Measurements from ENCODE around the gene RIC8A. TPM values are rescaled to one million over a fixed set of nuclear protein-coding genes. Genes with fewer than 3 reads are reported as not detected.
A peak's percentile ranks its signal among the peaks of the same experiment; 100 is the strongest.
"Not testable (repeated sequence)": the region's sequence is repeated elsewhere in the genome, so short reads cannot be mapped to it uniquely, and the experiment has no call there.

Gene RIC8A
- total RNA-seq, 2 donors from 2014 or later = 77.1 to 92.6 TPM

- peaks cover 34% of the 10 kb centered on the region for H3K36me3 Mint-ChIP-seq (ENCODE audit: low read depth)
- H3K9me3 Mint-ChIP-seq = no peaks in the 10 kb centered on the region
- H3K27me3 Mint-ChIP-seq (ENCODE audit: insufficient read depth) = peaks cover 2% of the 10 kb centered on the region
- Histone ChIP-seq H3K9ac (ENCODE audit: extremely low read depth, low read length, poor library complexity, severe bottlenecking) (peak within 1 kb of the TSS; percentile 88), H3K27me3 (ENCODE audit: control insufficient read depth, insufficient read depth, low read length, poor library complexity, severe bottlenecking) (no peaks in the 10 kb centered on the region), H3K4me3 (ENCODE audit: low read length) (peak within 1 kb of the TSS; percentile 98), H3K9me3 (ENCODE audit: control insufficient read depth, low read length) (no peaks in the 10 kb centered on the region), H3K4me1 (ENCODE audit: control insufficient read depth, insufficient read depth, low read length) (peaks cover 3% of the 10 kb centered on the region), H3K36me3 (ENCODE audit: control insufficient read depth, insufficient read depth, low read length) (peaks cover 28% of the 10 kb centered on the region), H3K27ac (ENCODE audit: low read depth, low read length) (peak within 1 kb of the TSS; percentile 92)
- H3K4me1 Mint-ChIP-seq = peaks cover 4% of the 10 kb centered on the region
- H3K4me3 Mint-ChIP-seq = peak within 1 kb of the TSS; percentile 94
- no peak for TF ChIP-seq CTCF (conservative IDR thresholded peaks at IDR 0.05)
- peak within 1 kb of the TSS; percentile 96 for H3K27ac Mint-ChIP-seq
- 1% methylated on average over 30 to 62 of the region's 62 CpGs for WGBS, 2 experiments (ENCODE audit: insufficient coverage in 1 of 2, insufficient read length in 1 of 2)
- DNase-seq = peak; percentile 92
Measured at GRCh38 chr11:236774-237767, 29.6 kb downstream of the RIC8A start, which contains the start of gene PSMD13. Gene PSMD13 (plus strand): TSS chr11:236976. CDS start chr11:237050, 74 bp downstream.

DNA sequence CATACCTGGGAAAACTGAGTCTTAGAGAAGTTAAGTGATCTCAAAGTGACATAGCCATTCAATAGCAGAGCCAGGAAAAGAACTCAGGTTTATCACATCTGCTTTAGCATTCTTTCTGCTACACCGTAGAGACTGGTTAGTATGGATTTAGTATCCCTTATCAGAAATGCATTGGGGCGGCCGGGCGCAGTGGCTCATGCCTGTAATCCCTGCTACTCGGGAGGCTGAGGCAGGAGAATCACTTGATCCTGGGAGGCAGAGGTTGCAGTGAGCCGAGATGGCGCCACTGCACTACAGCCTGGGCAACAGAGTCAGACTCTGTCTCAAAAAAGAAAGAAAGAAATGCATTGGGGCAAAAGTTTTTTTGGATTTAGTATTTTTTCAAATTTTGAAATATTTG, 30.8 kb downstream of the RIC8A start:
- Histone ChIP-seq H3K36me3 (ENCODE audit: control insufficient read depth, insufficient read depth, low read length) (peaks cover 39% of the 10 kb centered on the region), H3K4me3 (ENCODE audit: low read length) (peak overlapping the region; percentile 98)
- not testable (repeated sequence) for H3K27me3 ChIP-seq (ENCODE audit: control insufficient read depth, insufficient read depth, low read length, poor library complexity, severe bottlenecking); H3K27ac Mint-ChIP-seq; H3K4me1 ChIP-seq (ENCODE audit: control insufficient read depth, insufficient read depth, low read length); H3K9me3 ChIP-seq (ENCODE audit: control insufficient read depth, low read length); H3K4me1 Mint-ChIP-seq; H3K27me3 Mint-ChIP-seq (ENCODE audit: insufficient read depth); H3K9ac ChIP-seq (ENCODE audit: extremely low read depth, low read length, poor library complexity, severe bottlenecking); H3K9me3 Mint-ChIP-seq; H3K27ac ChIP-seq (ENCODE audit: low read depth, low read length)
- peak; percentile 19 for DNase-seq
- peak overlapping the region; percentile 94 for H3K4me3 Mint-ChIP-seq
- WGBS, 2 experiments (ENCODE audit: insufficient coverage in 1 of 2, insufficient read length in 1 of 2) = 92 to 94% methylated on average over 7 of the region's 7 CpGs
- H3K36me3 Mint-ChIP-seq (ENCODE audit: low read depth) = peaks cover 42% of the 10 kb centered on the region

DNA sequence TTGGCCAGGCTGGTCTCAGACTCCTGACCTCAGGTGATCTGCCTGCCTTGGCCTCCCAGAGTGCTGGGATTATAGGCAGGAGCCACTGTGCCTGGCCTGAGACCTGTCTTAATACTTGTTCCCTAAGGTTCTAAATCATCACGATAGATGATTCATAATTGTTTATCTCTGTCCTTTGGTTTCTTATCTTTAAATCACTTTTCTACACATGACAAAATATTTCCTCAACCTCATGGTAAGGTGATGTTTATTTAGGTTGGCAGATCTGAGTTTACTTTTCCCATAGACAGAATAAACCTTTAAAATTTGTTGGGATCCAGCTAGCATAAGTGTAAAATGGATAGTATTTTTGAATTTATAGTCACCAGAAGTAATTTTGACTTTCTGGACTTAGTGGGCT, 32.8 kb downstream of the RIC8A start:
- no peak overlapping the region for H3K4me3 ChIP-seq (ENCODE audit: low read length)
- H3K27me3 ChIP-seq (ENCODE audit: control insufficient read depth, insufficient read depth, low read length, poor library complexity, severe bottlenecking) = no peaks in the 10 kb centered on the region
- H3K4me1 ChIP-seq (ENCODE audit: control insufficient read depth, insufficient read depth, low read length) = peaks cover 3% of the 10 kb centered on the region
- TF ChIP-seq CTCF (conservative IDR thresholded peaks at IDR 0.05) = no peak
- H3K27ac Mint-ChIP-seq = no peak overlapping the region
- no peaks in the 10 kb centered on the region for H3K9me3 ChIP-seq (ENCODE audit: control insufficient read depth, low read length)
- no peak for DNase-seq
- WGBS, 2 experiments (ENCODE audit: insufficient coverage in 1 of 2, insufficient read length in 1 of 2) = 100% methylated on average over 1 of the region's 1 CpG; no CpG with 5 or more reads in 1 of the 2 experiments
- H3K36me3 Mint-ChIP-seq (ENCODE audit: low read depth) = peaks cover 57% of the 10 kb centered on the region
- peaks cover 57% of the 10 kb centered on the region for H3K36me3 ChIP-seq (ENCODE audit: control insufficient read depth, insufficient read depth, low read length)
- no peaks in the 10 kb centered on the region for H3K9me3 Mint-ChIP-seq
- no peak overlapping the region for H3K27ac ChIP-seq (ENCODE audit: low read depth, low read length)
- no peak overlapping the region for H3K4me3 Mint-ChIP-seq
- H3K27me3 Mint-ChIP-seq (ENCODE audit: insufficient read depth) = no peaks in the 10 kb centered on the region
- H3K4me1 Mint-ChIP-seq = peaks cover 4% of the 10 kb centered on the region
- H3K9ac ChIP-seq (ENCODE audit: extremely low read depth, low read length, poor library complexity, severe bottlenecking) = no peak overlapping the region
